ENCODE measurements around the gene TM9SF1. TPM values are rescaled to one million over a fixed set of nuclear protein-coding genes. Genes with fewer than 3 reads are reported as not detected.

Gene TM9SF1
- total and polyA plus RNA-seq, 2 experiments from 2014 or later, result 12.6 to 27.5 TPM

DNA sequence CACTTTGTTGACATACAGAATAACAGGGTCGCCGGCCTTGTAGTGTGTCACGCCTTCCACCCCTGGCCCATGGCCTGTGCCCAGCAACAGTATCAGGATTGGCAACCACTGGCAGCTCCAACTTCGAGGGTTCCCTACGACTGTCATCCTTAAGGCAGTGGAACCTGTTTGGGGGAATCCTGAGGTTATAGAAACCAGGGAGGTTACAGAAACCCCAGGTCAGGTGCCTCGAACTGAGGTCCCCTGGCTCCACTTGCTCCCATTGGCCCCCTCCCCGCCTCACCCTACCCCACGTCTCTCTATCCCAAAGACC lies 412 bp downstream of the TM9SF1 start:
- H3K9me2 ChIP-seq (ENCODE audit: insufficient read depth), result no peaks in the 10 kb centered on the region
- Mint-ChIP-seq H3K36me3 (ENCODE audit: low read depth) (peaks cover 49% of the 10 kb centered on the region), H3K27ac (0 out of 2 replicates have a peak overlapping the region, but pooled peaks have one; percentile 40), H3K27me3 (ENCODE audit: insufficient read depth, low read depth, poor library complexity) (peaks cover 11% of the 10 kb centered on the region), H3K4me1 (peaks cover 24% of the 10 kb centered on the region), H3K9me3 (peaks cover 7% of the 10 kb centered on the region), H3K4me3 (peak overlapping the region; percentile 91)
- H3K79me2 ChIP-seq (replicated peaks; ENCODE audit: insufficient read depth), result 0 out of 2 replicates have a peak, but pooled peaks cover 5% of the 10 kb centered on the region
- no peak for DNase-seq (ENCODE audit: low spot score)
- H3K27ac ChIP-seq (ENCODE audit: low read depth), result no peak overlapping the region
- ATAC-seq, result no peak
- H2AFZ ChIP-seq, result peak overlapping the region; percentile 90; the same call in 1 of the 2 replicates
- TF ChIP-seq EZH2phosphoT487 (IDR thresholded peaks at IDR 0.05; ENCODE audit: unreplicated experiment) (no peak), ZNF331 (CRISPR knock-in tag; IDR thresholded peaks at IDR 0.05; ENCODE audit: low read depth) (no peak), JUNB (IDR thresholded peaks at IDR 0.05; ENCODE audit: unreplicated experiment) (no peak), STAT1 (IDR thresholded peaks at IDR 0.05; ENCODE audit: unreplicated experiment) (no peak), ZNF114 (CRISPR knock-in tag; IDR thresholded peaks at IDR 0.05) (no peak), CREB1 (CRISPR knock-in tag; IDR thresholded peaks at IDR 0.05; ENCODE audit: low read depth) (no peak), NANOG (IDR thresholded peaks at IDR 0.05; ENCODE audit: borderline replicate concordance) (no peak), POLR2AphosphoS5 (IDR thresholded peaks at IDR 0.05; ENCODE audit: low read depth) (no peak), EZH2 (IDR thresholded peaks at IDR 0.05; ENCODE audit: low read depth, unreplicated experiment) (no peak)
- TF ChIP-seq, protein P1, sequence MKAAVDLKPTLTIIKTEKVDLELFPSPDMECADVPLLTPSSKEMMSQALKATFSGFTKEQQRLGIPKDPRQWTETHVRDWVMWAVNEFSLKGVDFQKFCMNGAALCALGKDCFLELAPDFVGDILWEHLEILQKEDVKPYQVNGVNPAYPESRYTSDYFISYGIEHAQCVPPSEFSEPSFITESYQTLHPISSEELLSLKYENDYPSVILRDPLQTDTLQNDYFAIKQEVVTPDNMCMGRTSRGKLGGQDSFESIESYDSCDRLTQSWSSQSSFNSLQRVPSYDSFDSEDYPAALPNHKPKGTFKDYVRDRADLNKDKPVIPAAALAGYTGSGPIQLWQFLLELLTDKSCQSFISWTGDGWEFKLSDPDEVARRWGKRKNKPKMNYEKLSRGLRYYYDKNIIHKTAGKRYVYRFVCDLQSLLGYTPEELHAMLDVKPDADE (IDR thresholded peaks at IDR 0.05), result no peak
- TF ChIP-seq, protein P2, sequence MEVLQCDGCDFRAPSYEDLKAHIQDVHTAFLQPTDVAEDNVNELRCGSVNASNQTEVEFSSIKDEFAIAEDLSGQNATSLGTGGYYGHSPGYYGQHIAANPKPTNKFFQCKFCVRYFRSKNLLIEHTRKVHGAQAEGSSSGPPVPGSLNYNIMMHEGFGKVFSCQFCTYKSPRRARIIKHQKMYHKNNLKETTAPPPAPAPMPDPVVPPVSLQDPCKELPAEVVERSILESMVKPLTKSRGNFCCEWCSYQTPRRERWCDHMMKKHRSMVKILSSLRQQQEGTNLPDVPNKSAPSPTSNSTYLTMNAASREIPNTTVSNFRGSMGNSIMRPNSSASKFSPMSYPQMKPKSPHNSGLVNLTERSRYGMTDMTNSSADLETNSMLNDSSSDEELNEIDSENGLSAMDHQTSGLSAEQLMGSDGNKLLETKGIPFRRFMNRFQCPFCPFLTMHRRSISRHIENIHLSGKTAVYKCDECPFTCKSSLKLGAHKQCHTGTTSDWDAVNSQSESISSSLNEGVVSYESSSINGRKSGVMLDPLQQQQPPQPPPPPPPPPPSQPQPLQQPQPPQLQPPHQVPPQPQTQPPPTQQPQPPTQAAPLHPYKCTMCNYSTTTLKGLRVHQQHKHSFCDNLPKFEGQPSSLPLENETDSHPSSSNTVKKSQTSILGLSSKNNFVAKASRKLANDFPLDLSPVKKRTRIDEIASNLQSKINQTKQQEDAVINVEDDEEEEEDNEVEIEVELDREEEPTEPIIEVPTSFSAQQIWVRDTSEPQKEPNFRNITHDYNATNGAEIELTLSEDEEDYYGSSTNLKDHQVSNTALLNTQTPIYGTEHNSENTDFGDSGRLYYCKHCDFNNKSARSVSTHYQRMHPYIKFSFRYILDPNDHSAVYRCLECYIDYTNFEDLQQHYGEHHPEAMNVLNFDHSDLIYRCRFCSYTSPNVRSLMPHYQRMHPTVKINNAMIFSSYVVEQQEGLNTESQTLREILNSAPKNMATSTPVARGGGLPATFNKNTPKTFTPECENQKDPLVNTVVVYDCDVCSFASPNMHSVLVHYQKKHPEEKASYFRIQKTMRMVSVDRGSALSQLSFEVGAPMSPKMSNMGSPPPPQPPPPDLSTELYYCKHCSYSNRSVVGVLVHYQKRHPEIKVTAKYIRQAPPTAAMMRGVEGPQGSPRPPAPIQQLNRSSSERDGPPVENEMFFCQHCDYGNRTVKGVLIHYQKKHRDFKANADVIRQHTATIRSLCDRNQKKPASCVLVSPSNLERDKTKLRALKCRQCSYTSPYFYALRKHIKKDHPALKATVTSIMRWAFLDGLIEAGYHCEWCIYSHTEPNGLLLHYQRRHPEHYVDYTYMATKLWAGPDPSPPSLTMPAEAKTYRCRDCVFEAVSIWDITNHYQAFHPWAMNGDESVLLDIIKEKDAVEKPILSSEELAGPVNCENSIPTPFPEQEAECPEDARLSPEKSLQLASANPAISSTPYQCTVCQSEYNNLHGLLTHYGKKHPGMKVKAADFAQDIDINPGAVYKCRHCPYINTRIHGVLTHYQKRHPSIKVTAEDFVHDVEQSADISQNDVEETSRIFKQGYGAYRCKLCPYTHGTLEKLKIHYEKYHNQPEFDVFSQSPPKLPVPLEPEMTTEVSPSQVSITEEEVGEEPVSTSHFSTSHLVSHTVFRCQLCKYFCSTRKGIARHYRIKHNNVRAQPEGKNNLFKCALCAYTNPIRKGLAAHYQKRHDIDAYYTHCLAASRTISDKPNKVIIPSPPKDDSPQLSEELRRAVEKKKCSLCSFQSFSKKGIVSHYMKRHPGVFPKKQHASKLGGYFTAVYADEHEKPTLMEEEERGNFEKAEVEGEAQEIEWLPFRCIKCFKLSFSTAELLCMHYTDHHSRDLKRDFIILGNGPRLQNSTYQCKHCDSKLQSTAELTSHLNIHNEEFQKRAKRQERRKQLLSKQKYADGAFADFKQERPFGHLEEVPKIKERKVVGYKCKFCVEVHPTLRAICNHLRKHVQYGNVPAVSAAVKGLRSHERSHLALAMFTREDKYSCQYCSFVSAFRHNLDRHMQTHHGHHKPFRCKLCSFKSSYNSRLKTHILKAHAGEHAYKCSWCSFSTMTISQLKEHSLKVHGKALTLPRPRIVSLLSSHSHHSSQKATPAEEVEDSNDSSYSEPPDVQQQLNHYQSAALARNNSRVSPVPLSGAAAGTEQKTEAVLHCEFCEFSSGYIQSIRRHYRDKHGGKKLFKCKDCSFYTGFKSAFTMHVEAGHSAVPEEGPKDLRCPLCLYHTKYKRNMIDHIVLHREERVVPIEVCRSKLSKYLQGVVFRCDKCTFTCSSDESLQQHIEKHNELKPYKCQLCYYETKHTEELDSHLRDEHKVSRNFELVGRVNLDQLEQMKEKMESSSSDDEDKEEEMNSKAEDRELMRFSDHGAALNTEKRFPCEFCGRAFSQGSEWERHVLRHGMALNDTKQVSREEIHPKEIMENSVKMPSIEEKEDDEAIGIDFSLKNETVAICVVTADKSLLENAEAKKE (CRISPR knock-in tag; IDR thresholded peaks at IDR 0.05), result no peak
- TF ChIP-seq, protein P3, sequence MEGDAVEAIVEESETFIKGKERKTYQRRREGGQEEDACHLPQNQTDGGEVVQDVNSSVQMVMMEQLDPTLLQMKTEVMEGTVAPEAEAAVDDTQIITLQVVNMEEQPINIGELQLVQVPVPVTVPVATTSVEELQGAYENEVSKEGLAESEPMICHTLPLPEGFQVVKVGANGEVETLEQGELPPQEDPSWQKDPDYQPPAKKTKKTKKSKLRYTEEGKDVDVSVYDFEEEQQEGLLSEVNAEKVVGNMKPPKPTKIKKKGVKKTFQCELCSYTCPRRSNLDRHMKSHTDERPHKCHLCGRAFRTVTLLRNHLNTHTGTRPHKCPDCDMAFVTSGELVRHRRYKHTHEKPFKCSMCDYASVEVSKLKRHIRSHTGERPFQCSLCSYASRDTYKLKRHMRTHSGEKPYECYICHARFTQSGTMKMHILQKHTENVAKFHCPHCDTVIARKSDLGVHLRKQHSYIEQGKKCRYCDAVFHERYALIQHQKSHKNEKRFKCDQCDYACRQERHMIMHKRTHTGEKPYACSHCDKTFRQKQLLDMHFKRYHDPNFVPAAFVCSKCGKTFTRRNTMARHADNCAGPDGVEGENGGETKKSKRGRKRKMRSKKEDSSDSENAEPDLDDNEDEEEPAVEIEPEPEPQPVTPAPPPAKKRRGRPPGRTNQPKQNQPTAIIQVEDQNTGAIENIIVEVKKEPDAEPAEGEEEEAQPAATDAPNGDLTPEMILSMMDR (conservative IDR thresholded peaks at IDR 0.05; ENCODE audit: low read depth in 2 of 2), result no peak
- TF ChIP-seq, protein P4, sequence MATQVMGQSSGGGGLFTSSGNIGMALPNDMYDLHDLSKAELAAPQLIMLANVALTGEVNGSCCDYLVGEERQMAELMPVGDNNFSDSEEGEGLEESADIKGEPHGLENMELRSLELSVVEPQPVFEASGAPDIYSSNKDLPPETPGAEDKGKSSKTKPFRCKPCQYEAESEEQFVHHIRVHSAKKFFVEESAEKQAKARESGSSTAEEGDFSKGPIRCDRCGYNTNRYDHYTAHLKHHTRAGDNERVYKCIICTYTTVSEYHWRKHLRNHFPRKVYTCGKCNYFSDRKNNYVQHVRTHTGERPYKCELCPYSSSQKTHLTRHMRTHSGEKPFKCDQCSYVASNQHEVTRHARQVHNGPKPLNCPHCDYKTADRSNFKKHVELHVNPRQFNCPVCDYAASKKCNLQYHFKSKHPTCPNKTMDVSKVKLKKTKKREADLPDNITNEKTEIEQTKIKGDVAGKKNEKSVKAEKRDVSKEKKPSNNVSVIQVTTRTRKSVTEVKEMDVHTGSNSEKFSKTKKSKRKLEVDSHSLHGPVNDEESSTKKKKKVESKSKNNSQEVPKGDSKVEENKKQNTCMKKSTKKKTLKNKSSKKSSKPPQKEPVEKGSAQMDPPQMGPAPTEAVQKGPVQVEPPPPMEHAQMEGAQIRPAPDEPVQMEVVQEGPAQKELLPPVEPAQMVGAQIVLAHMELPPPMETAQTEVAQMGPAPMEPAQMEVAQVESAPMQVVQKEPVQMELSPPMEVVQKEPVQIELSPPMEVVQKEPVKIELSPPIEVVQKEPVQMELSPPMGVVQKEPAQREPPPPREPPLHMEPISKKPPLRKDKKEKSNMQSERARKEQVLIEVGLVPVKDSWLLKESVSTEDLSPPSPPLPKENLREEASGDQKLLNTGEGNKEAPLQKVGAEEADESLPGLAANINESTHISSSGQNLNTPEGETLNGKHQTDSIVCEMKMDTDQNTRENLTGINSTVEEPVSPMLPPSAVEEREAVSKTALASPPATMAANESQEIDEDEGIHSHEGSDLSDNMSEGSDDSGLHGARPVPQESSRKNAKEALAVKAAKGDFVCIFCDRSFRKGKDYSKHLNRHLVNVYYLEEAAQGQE (IDR thresholded peaks at IDR 0.05; ENCODE audit: unreplicated experiment), result no peak
- H3K4me2 ChIP-seq, result peak overlapping the region; percentile 90
- peaks cover 6% of the 10 kb centered on the region; the same call in 1 of the 2 replicates for H3K4me1 ChIP-seq (ENCODE audit: insufficient read depth)
- peaks cover 18% of the 10 kb centered on the region for H3F3A ChIP-seq (replicated peaks; ENCODE audit: low read depth)
- H4K20me1 ChIP-seq (replicated peaks; ENCODE audit: insufficient read depth), result no peaks in the 10 kb centered on the region; the same call in 1 of the 2 replicates
- H3K4me3 ChIP-seq, result peak overlapping the region; percentile 95
- H3K36me3 ChIP-seq (ENCODE audit: insufficient read depth), result no peaks in the 10 kb centered on the region
- no peaks in the 10 kb centered on the region for H3K27me3 ChIP-seq (ENCODE audit: insufficient read depth)

Data from GM23338 (cell line).